GM23248 (cell line): ENCODE measurements around the gene KLHL14.

Source experiments
- EZH2 ChIP-seq: fragments of 200-600 bp; sonication (generic); IDR thresholded peaks from 2 replicates; pipeline ENCODE4 v1.6.1; 2018; ENCODE audit warnings: antibody characterized with exemption, mild to moderate bottlenecking; ENCODE audit not compliant: insufficient read depth, poor library complexity, severe bottlenecking
- EZH2phosphoT487 ChIP-seq: fragments of 200-600 bp; sonication (generic); IDR thresholded peaks from 2 replicates; pipeline ENCODE4 v1.6.1; 2018; ENCODE audit warnings: antibody characterized with exemption, moderate library complexity, mild to moderate bottlenecking, low read depth; ENCODE audit not compliant: insufficient read depth

- TF ChIP-seq EZH2 (no peak), EZH2phosphoT487 (no peak)
Observed at GRCh38 chr18:32668956-32669355, 103.9 kb downstream of the KLHL14 start.
